HG03066 (cell line): Measurements from ENCODE around the gene ITGAX.
"Not testable (repeated sequence)": the region's sequence is repeated elsewhere in the genome, so short reads cannot be mapped to it uniquely, and the experiment has no call there.

Experiments used
- ATAC-seq: cut with Tn5 transposase; IDR thresholded peaks from one replicate; pipeline ENCODE4 v1.9.1; 2021; ENCODE audit warnings: low read depth; ENCODE audit not compliant: unreplicated experiment

The ITGAX gene

GRCh38 chr16:31404353-31405064 lies 49.5 kb downstream of the ITGAX start:
- ATAC-seq: no peak

GRCh38 chr16:31407406-31407805 lies 52.4 kb downstream of the ITGAX start:
- ATAC-seq: no peak

- ATAC-seq: no peak
These were observed 54.5 kb downstream of the ITGAX start for GRCh38 chr16:31409433-31409832.

- no peak for ATAC-seq
These were observed 55.1 kb downstream of the ITGAX start for GRCh38 chr16:31410082-31410481.

GRCh38 chr16:31411024-31411844 lies 56.3 kb downstream of the ITGAX start:
- no peak for ATAC-seq

GRCh38 chr16:31412750-31413149 lies 57.8 kb downstream of the ITGAX start:
- no peak for ATAC-seq

- no peak for ATAC-seq
These were observed 58.4 kb downstream of the ITGAX start for GRCh38 chr16:31413381-31413780.

- no peak for ATAC-seq
These were observed 59.0 kb downstream of the ITGAX start for GRCh38 chr16:31413943-31414342.

- no peak for ATAC-seq
These were observed 59.7 kb downstream of the ITGAX start for GRCh38 chr16:31414706-31415105.

- ATAC-seq: no peak
These were observed 61.4 kb downstream of the ITGAX start for GRCh38 chr16:31416371-31416770.

GRCh38 chr16:31417036-31417435 lies 62.1 kb downstream of the ITGAX start:
- ATAC-seq: not testable (repeated sequence)

- ATAC-seq: no peak
These were observed 62.9 kb downstream of the ITGAX start for GRCh38 chr16:31417916-31418315.

- ATAC-seq: no peak
These were observed 65.1 kb downstream of the ITGAX start for GRCh38 chr16:31420037-31420436.

- no peak for ATAC-seq
These were observed 66.6 kb downstream of the ITGAX start for GRCh38 chr16:31421587-31421986.

- ATAC-seq: no peak
These were observed 68.3 kb downstream of the ITGAX start for GRCh38 chr16:31423241-31423640.

GRCh38 chr16:31423801-31424200 lies 68.8 kb downstream of the ITGAX start:
- ATAC-seq: no peak

- no peak for ATAC-seq
These were observed 72.7 kb downstream of the ITGAX start for GRCh38 chr16:31427441-31428278.

- no peak for ATAC-seq
These were observed 73.3 kb downstream of the ITGAX start, which contains the start of gene COX6A2 for GRCh38 chr16:31428279-31428597. COX6A2 (minus strand) TSS chr16:31428360; CDS start chr16:31428325, 35 bp downstream.

- ATAC-seq: no peak
These were observed 73.8 kb downstream of the ITGAX start for GRCh38 chr16:31428638-31429247.

GRCh38 chr16:31429314-31429713 lies 74.3 kb downstream of the ITGAX start:
- no peak for ATAC-seq

GRCh38 chr16:31429796-31430195 lies 74.8 kb downstream of the ITGAX start:
- no peak for ATAC-seq
